Measurements from ENCODE around the gene B3GNT2.

Gene B3GNT2

GRCh38 chr2:62236499-62236898 is 40.6 kb downstream of the B3GNT2 start:
- Histone ChIP-seq H3K9ac (ENCODE audit: low read depth, low read length, poor library complexity, severe bottlenecking) (no peak overlapping the region), H3K4me2 (ENCODE audit: low read depth, low read length, poor library complexity, severe bottlenecking) (no peak overlapping the region), H3K4me1 (ENCODE audit: insufficient read depth, low read length, poor library complexity, severe bottlenecking) (no peaks in the 10 kb centered on the region), H4K20me1 (ENCODE audit: insufficient read depth, low read length, poor library complexity, severe bottlenecking) (peaks cover 27% of the 10 kb centered on the region), H3K4me3 (ENCODE audit: low read length, poor library complexity, severe bottlenecking) (no peak overlapping the region), H3K27me3 (ENCODE audit: insufficient read depth, low read length, poor library complexity, severe bottlenecking) (no peaks in the 10 kb centered on the region), H2AFZ (ENCODE audit: low read length) (no peak overlapping the region), H3K9me2 (replicated peaks; ENCODE audit: low read depth, low read length) (no peaks in the 10 kb centered on the region), H3K79me2 (ENCODE audit: insufficient read depth, low read length) (peaks cover 54% of the 10 kb centered on the region), H3F3A (ENCODE audit: low read depth) (no peaks in the 10 kb centered on the region), H3K36me3 (ENCODE audit: insufficient read depth, low read length) (no peaks in the 10 kb centered on the region; the same call in 1 of the 2 replicates), H3K9me3 (ENCODE audit: insufficient read depth, low read depth, low read length) (no peaks in the 10 kb centered on the region)
- TF ChIP-seq EZH2phosphoT487 (IDR thresholded peaks at IDR 0.05; ENCODE audit: borderline replicate concordance) (no peak), CTCF (conservative IDR thresholded peaks at IDR 0.05; ENCODE audit: low read length) (no peak)

- Histone ChIP-seq H3K9me2 (replicated peaks; ENCODE audit: low read depth, low read length) (no peaks in the 10 kb centered on the region), H3K4me2 (ENCODE audit: low read depth, low read length, poor library complexity, severe bottlenecking) (no peak overlapping the region), H3K36me3 (ENCODE audit: insufficient read depth, low read length) (no peaks in the 10 kb centered on the region; the same call in 1 of the 2 replicates), H3K4me3 (ENCODE audit: low read length, poor library complexity, severe bottlenecking) (no peak overlapping the region), H2AFZ (ENCODE audit: low read length) (no peak overlapping the region), H3K9me3 (ENCODE audit: insufficient read depth, low read depth, low read length) (no peaks in the 10 kb centered on the region), H3F3A (ENCODE audit: low read depth) (no peaks in the 10 kb centered on the region), H3K27me3 (ENCODE audit: insufficient read depth, low read length, poor library complexity, severe bottlenecking) (no peaks in the 10 kb centered on the region), H3K4me1 (ENCODE audit: insufficient read depth, low read length, poor library complexity, severe bottlenecking) (no peaks in the 10 kb centered on the region), H3K9ac (ENCODE audit: low read depth, low read length, poor library complexity, severe bottlenecking) (no peak overlapping the region), H4K20me1 (ENCODE audit: insufficient read depth, low read length, poor library complexity, severe bottlenecking) (peaks cover 15% of the 10 kb centered on the region), H3K79me2 (ENCODE audit: insufficient read depth, low read length) (peaks cover 37% of the 10 kb centered on the region)
- no peak for TF ChIP-seq CTCF (conservative IDR thresholded peaks at IDR 0.05; ENCODE audit: low read length)
- no peak for TF ChIP-seq EZH2phosphoT487 (IDR thresholded peaks at IDR 0.05; ENCODE audit: borderline replicate concordance)
Measured at GRCh38 chr2:62238236-62238635, 42.3 kb downstream of the B3GNT2 start.

GRCh38 chr2:62240546-62240945 is 44.6 kb downstream of the B3GNT2 start:
- H3K4me2 ChIP-seq (ENCODE audit: low read depth, low read length, poor library complexity, severe bottlenecking), result no peak overlapping the region
- no peaks in the 10 kb centered on the region for H3F3A ChIP-seq (ENCODE audit: low read depth)
- no peaks in the 10 kb centered on the region for H4K20me1 ChIP-seq (ENCODE audit: insufficient read depth, low read length, poor library complexity, severe bottlenecking)
- no peaks in the 10 kb centered on the region for H3K36me3 ChIP-seq (ENCODE audit: insufficient read depth, low read length)
- H2AFZ ChIP-seq (ENCODE audit: low read length), result no peak overlapping the region
- no peaks in the 10 kb centered on the region for H3K9me3 ChIP-seq (ENCODE audit: insufficient read depth, low read depth, low read length)
- no peak for TF ChIP-seq CTCF (conservative IDR thresholded peaks at IDR 0.05; ENCODE audit: low read length)
- no peak for TF ChIP-seq EZH2phosphoT487 (IDR thresholded peaks at IDR 0.05; ENCODE audit: borderline replicate concordance)
- peaks cover 17% of the 10 kb centered on the region; the same call in 1 of the 2 replicates for H3K79me2 ChIP-seq (ENCODE audit: insufficient read depth, low read length)
- no peaks in the 10 kb centered on the region for H3K27me3 ChIP-seq (ENCODE audit: insufficient read depth, low read length, poor library complexity, severe bottlenecking)
- H3K4me3 ChIP-seq (ENCODE audit: low read length, poor library complexity, severe bottlenecking), result no peak overlapping the region
- no peaks in the 10 kb centered on the region for H3K9me2 ChIP-seq (replicated peaks; ENCODE audit: low read depth, low read length)
- no peaks in the 10 kb centered on the region for H3K4me1 ChIP-seq (ENCODE audit: insufficient read depth, low read length, poor library complexity, severe bottlenecking)
- no peak overlapping the region for H3K9ac ChIP-seq (ENCODE audit: low read depth, low read length, poor library complexity, severe bottlenecking)

Data from Loucy (cell line).